HepG2 (cell line): ENCODE results near the gene TTC38. TPM values are rescaled to one million over a fixed set of nuclear protein-coding genes. Genes with fewer than 3 reads are reported as not detected.

Experiments
- ATF7 ChIP-seq, 2 experiments: fragments of 450-650 bp in 1 of 2; sonication (generic) in 1 of 2; formaldehyde crosslinking in 1 of 2; IDR thresholded peaks; 2 replicates each; pipeline versions ENCODE4 v1.4.0 to v1.6.1; 2016 to 2020; ENCODE audit warnings: antibody characterized with exemption in 1 of 2, mild to moderate bottlenecking in 1 of 2, missing genetic modification reagents in 1 of 2
- HNF4A ChIP-seq: sonication (generic); formaldehyde crosslinking; IDR thresholded peaks from 2 replicates; pipeline ENCODE4 v1.4.0; 2020; ENCODE audit warnings: missing genetic modification reagents
- HNRNPLL ChIP-seq: fragments of 200-400 bp; formaldehyde crosslinking; IDR thresholded peaks from 2 replicates; pipeline ENCODE4 v1.6.1; 2017; ENCODE audit warnings: mild to moderate bottlenecking, low read depth, low read length; ENCODE audit not compliant: poor library complexity, severe bottlenecking
- MIER3 ChIP-seq: IDR thresholded peaks from 2 replicates; pipeline ENCODE4 v1.6.1; 2016; ENCODE audit warnings: missing compliant biosample characterization, borderline replicate concordance
- NFKBIZ ChIP-seq: IDR thresholded peaks from 2 replicates; pipeline ENCODE4 v1.6.1; 2018; ENCODE audit warnings: missing genetic modification reagents, missing compliant biosample characterization
- NR1H2 ChIP-seq: sonication (generic); formaldehyde crosslinking; IDR thresholded peaks from 2 replicates; pipeline ENCODE4 v1.8.1; 2022; ENCODE audit warnings: low read depth, missing genetic modification reagents, borderline replicate concordance
- PAXIP1 ChIP-seq: sonication (generic); formaldehyde crosslinking; conservative IDR thresholded peaks from 2 replicates; pipeline ENCODE4 v1.4.0; 2020; ENCODE audit warnings: mild to moderate bottlenecking, missing genetic modification reagents, moderate library complexity
- PRMT3 ChIP-seq: sonication (generic); formaldehyde crosslinking; IDR thresholded peaks from 2 replicates; pipeline ENCODE4 v1.8.1; 2022; ENCODE audit warnings: low read depth, mild to moderate bottlenecking, moderate library complexity, missing genetic modification reagents, borderline replicate concordance
- RBFOX2 ChIP-seq: fragments of 200-400 bp; formaldehyde crosslinking; IDR thresholded peaks from 2 replicates; pipeline ENCODE4 v1.6.1; 2017; ENCODE audit warnings: low read depth, mild to moderate bottlenecking, low read length
- STAT6 ChIP-seq: sonication (generic); formaldehyde crosslinking; IDR thresholded peaks from 2 replicates; pipeline ENCODE4 v1.4.0; 2020; ENCODE audit warnings: missing genetic modification reagents, mild to moderate bottlenecking, borderline replicate concordance
- TAF1 ChIP-seq: sonication (generic); formaldehyde crosslinking; IDR thresholded peaks from 2 replicates; pipeline ENCODE4 v1.4.0; 2020; ENCODE audit warnings: missing genetic modification reagents
- TBX3 ChIP-seq: fragments of 450-650 bp; IDR thresholded peaks from 2 replicates; pipeline ENCODE4 v1.6.1; 2017; ENCODE audit warnings: antibody characterized with exemption, mild to moderate bottlenecking, inconsistent platforms, borderline replicate concordance
- THAP11 ChIP-seq: IDR thresholded peaks from 2 replicates; pipeline ENCODE4 v1.6.1; 2016; ENCODE audit warnings: missing biosample characterization, missing genetic modification reagents
- THYN1 ChIP-seq: sonication (generic); formaldehyde crosslinking; IDR thresholded peaks from 2 replicates; pipeline ENCODE4 v1.8.1; 2023; ENCODE audit warnings: low read depth, mild to moderate bottlenecking, moderate library complexity, missing genetic modification reagents, borderline replicate concordance
- WIZ ChIP-seq: sonication (generic); formaldehyde crosslinking; IDR thresholded peaks from 2 replicates; pipeline ENCODE4 v1.5.1; 2020; ENCODE audit warnings: mild to moderate bottlenecking, missing genetic modification reagents
- ZNF20 ChIP-seq: sonication (generic); formaldehyde crosslinking; IDR thresholded peaks from 2 replicates; pipeline ENCODE4 v1.4.0; 2020; ENCODE audit warnings: mild to moderate bottlenecking, moderate library complexity, missing genetic modification reagents
- ZNF230 ChIP-seq: sonication (generic); formaldehyde crosslinking; IDR thresholded peaks from 2 replicates; pipeline ENCODE4 v1.4.0; 2020; ENCODE audit warnings: mild to moderate bottlenecking, missing genetic modification reagents
- ZNF333 ChIP-seq: sonication (generic); formaldehyde crosslinking; IDR thresholded peaks from 2 replicates; pipeline ENCODE4 v1.4.0; 2020; ENCODE audit warnings: mild to moderate bottlenecking, missing genetic modification reagents, borderline replicate concordance
- ZNF576 ChIP-seq: sonication (generic); formaldehyde crosslinking; IDR thresholded peaks from 2 replicates; pipeline ENCODE4 v1.4.0; 2020; ENCODE audit warnings: mild to moderate bottlenecking, missing genetic modification reagents
- ZSCAN5A ChIP-seq: sonication (generic); formaldehyde crosslinking; IDR thresholded peaks from 2 replicates; pipeline ENCODE4 v1.8.0; 2022; ENCODE audit warnings: mild to moderate bottlenecking, missing genetic modification reagents, borderline replicate concordance
- ZSCAN9 ChIP-seq: IDR thresholded peaks from 2 replicates; pipeline ENCODE4 v1.6.1; 2016; ENCODE audit warnings: borderline replicate concordance
- polyA plus RNA-seq, 8 experiments: library from polyadenylated mRNA; depleted of rRNA in 3 of 8; stranded (reverse) in 7 of 8; unstranded in 1 of 8; fragments of >200 nt; fragmentation: Illumina TruSeq in 4 of 8; extraction: Trizol in 4 of 8; gene quantifications; 2 replicates each; pipeline versions ENCODE4 v1.2.1 to v1.2.3, GENCODE V29; 2011 to 2016; ENCODE audit warnings: low read depth in 4 of 8, missing spikeins in 1 of 8, mixed read lengths in 1 of 8; ENCODE audit not compliant: insufficient read depth in 1 of 8
- total RNA-seq, 5 experiments: library from RNA; depleted of rRNA; stranded (reverse); fragments of >200 nt; fragmentation: Illumina TruSeq; extraction: Trizol; gene quantifications; 2 replicates each; pipeline ENCODE4 v1.2.3, GENCODE V29; 2016; ENCODE audit warnings: low read depth in 1 of 5

The TTC38 gene
- total and polyA plus RNA-seq, 2 of the 13 experiments (the other 11 are each of a cell fraction or from before 2014, with no cell fraction given): 101 to 105 TPM

- TF ChIP-seq MIER3 (CRISPR knock-in tag) (no peak), STAT6 (CRISPR knock-in tag) (no peak), ZNF576 (no peak), TBX3 (no peak), ZSCAN5A (peak; percentile 75), HNRNPLL (peak; percentile 84), NFKBIZ (CRISPR knock-in tag) (no peak), ATF7 (IDR thresholded peaks at IDR 0.05) (no peak), ATF7 (CRISPR knock-in tag; IDR thresholded peaks at IDR 0.05) (peak; percentile 37; the same call in 1 of the 2 replicates), NR1H2 (CRISPR knock-in tag) (no peak), ZSCAN9 (CRISPR knock-in tag) (no peak), ZNF333 (CRISPR knock-in tag) (peak; percentile 92), ZNF20 (CRISPR knock-in tag) (no peak), ZNF230 (CRISPR knock-in tag) (0 out of 2 replicates have a peak, but pooled peaks have one; percentile 23), PAXIP1 (no peak), HNF4A (CRISPR knock-in tag) (no peak), TAF1 (CRISPR knock-in tag) (peak; percentile 66), WIZ (CRISPR knock-in tag) (no peak), PRMT3 (CRISPR knock-in tag) (peak; percentile 95), THYN1 (peak; percentile 96; the same call in 1 of the 2 replicates), THAP11 (CRISPR knock-in tag) (peak; percentile 98), RBFOX2 (peak; percentile 80)
Observed at GRCh38 chr22:46296257-46297150, 28.7 kb downstream of the TTC38 start, which contains the start of gene GTSE1 (continued).
